ENCODE measurements around the gene SLX4. TPM values are rescaled to one million over a fixed set of nuclear protein-coding genes. Genes with fewer than 3 reads are reported as not detected.
A peak's percentile ranks its signal among the peaks of the same experiment; 100 is the strongest.

Gene SLX4
- total RNA-seq, 2 experiments from 2014 or later, result 9.8 to 10.1 TPM

DNA sequence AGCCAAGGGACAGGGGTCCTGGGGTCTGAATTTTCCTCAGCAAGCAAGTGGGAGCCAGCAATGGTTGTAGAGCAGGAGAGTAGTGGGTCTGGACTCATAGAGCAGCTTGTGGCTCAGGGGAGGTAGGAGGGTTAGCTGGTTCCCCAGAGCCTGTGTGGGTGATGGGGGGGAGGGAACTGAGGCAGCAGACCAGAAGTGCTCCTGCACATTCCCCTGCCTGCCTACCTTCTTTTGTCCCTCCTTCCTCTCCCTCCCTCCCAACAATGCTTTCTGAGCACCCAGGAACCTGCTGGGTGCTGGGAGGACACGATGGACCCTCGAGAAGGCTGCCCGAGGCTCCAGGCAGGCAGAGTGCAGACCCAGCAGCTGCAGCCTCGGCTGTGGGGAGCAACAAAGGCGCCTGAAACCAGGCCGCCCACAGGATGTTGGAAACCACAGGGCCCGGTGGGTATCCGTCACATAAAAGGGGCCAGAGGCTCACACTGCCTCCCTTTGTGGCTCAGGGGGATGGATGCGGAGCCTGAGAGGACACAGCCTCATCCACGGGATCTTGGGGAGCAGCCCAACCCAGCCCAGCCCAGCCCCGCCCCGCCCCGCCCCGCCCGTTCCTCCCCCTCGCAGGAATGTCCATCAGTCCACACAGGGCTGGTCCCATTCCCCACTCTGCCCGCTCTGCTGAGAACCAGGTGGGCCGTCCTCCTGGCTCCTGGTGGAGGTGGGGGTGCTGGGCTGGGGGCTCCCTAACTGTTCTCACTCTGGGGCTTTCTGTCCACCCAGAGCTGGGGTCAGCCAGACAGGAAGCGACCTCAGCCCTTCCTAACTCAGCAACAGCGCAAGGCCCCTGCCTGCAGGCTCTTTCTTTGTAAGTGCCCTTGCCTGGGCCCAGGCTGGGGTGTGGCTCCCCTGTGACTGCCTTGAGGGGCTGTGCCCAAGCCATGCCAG, 32.5 kb downstream of the SLX4 start:
- TF ChIP-seq, protein P1, sequence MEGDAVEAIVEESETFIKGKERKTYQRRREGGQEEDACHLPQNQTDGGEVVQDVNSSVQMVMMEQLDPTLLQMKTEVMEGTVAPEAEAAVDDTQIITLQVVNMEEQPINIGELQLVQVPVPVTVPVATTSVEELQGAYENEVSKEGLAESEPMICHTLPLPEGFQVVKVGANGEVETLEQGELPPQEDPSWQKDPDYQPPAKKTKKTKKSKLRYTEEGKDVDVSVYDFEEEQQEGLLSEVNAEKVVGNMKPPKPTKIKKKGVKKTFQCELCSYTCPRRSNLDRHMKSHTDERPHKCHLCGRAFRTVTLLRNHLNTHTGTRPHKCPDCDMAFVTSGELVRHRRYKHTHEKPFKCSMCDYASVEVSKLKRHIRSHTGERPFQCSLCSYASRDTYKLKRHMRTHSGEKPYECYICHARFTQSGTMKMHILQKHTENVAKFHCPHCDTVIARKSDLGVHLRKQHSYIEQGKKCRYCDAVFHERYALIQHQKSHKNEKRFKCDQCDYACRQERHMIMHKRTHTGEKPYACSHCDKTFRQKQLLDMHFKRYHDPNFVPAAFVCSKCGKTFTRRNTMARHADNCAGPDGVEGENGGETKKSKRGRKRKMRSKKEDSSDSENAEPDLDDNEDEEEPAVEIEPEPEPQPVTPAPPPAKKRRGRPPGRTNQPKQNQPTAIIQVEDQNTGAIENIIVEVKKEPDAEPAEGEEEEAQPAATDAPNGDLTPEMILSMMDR (IDR thresholded peaks at IDR 0.05), result no peak
- Mint-ChIP-seq H3K27me3 (no peaks in the 10 kb centered on the region), H3K4me1 (ENCODE audit: low read depth) (peaks cover 39% of the 10 kb centered on the region), H3K36me3 (ENCODE audit: low read depth) (peaks cover 10% of the 10 kb centered on the region), H3K27ac (peak overlapping the region; percentile 98), H3K4me3 (peak overlapping the region; percentile 99), H3K9me3 (no peaks in the 10 kb centered on the region)
- CTCF ChIA-PET, result no interaction called here
- POLR2A ChIA-PET, result interaction anchor here (0.6 to 1.3 kb wide), 5 partner anchors 10 to 48 kb away, joined by 3 to 4 read pairs (median 3); no protein-coding TSS in a partner anchor
- DNase-seq, result peak; percentile 93
- intact Hi-C loops (cut with micrococcal nuclease), result loop anchor here (10.0 kb wide), 1 partner anchor 74 kb away; the partner anchor contains the start of gene CLUAP1
- ATAC-seq, result peak; percentile 64

DNA sequence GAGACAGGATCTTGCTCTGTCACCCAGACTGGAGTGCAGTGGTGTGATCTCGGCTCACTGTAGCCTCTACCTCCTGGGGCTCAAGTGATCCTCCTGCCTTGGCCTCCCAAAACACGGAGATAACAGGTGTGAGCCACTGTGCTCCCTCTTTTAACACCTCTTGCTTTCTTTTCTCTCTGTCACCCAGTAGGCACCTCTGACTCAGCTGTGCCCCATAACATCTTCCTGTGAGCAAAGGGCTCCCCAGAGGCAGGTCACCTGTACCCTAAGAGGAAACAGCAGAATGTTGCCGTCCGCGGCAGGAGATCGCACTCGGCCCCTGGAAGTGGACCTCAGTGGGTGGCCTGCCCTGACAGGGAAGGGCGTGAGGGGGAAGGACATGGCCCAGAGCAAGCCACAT, 33.3 kb downstream of the SLX4 start:
- Mint-ChIP-seq H3K4me3 (peak overlapping the region; percentile 99), H3K36me3 (ENCODE audit: low read depth) (peaks cover 7% of the 10 kb centered on the region), H3K4me1 (ENCODE audit: low read depth) (peaks cover 42% of the 10 kb centered on the region), H3K27me3 (no peaks in the 10 kb centered on the region), H3K27ac (peak overlapping the region; percentile 98), H3K9me3 (no peaks in the 10 kb centered on the region)
- CTCF ChIA-PET, result no interaction called here
- DNase-seq, result peak; percentile 79
- ATAC-seq, result peak; percentile 64
- POLR2A ChIA-PET, result interaction anchor here (1.1 to 1.4 kb wide), 4 partner anchors 22 to 60 kb away, joined by 3 to 4 read pairs (median 3); partner anchors contain the start of gene SLX4
- TF ChIP-seq, protein P1 (IDR thresholded peaks at IDR 0.05), result no peak
- intact Hi-C loops (cut with micrococcal nuclease), result loop anchor here (10.0 kb wide), 1 partner anchor 73 kb away; the partner anchor contains the start of gene CLUAP1

DNA sequence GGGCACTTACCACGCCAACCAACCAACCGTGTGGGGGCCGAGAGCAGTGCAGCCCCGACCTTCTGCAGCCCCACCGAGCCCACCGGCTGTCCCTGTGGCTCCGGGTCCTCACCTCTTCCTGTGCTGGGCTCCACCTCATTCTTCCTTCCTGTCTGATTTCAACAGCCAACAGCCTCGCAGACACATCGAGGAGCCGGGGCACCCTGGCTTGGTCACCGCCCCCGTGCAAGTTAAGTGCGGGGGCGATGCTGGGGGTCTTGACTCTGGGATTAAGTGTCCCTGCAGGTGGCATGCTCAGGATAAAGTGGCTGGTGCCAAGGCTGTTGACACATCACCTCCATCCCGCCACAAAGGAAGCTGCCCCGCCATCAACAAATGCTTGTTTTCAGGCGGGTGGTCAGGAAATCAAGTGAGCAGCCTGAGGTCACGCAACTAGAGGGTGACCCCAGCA, 34.1 kb downstream of the SLX4 start, which contains the start of gene NLRC3:
Gene NLRC3, minus strand, starts transcription at position 102 of the 451 bp plus-strand sequence. CDS start 12,367 bp downstream, outside the sequence.
- ChIA-PET POLR2A (interaction anchor here (1.1 to 1.4 kb wide), 3 partner anchors 34 to 60 kb away, joined by 3 to 4 read pairs (median 3); partner anchors contain the start of gene SLX4), CTCF (no interaction called here)
- TF ChIP-seq, protein P1 (IDR thresholded peaks at IDR 0.05), result no peak
- intact Hi-C loops (cut with micrococcal nuclease), result loop anchor here (10.0 kb wide), 1 partner anchor 73 kb away; the partner anchor contains the start of gene CLUAP1
- no peaks in the 10 kb centered on the region for H3K9me3 Mint-ChIP-seq
- DNase-seq (peak; percentile 75), ATAC-seq (peak; percentile 40)
- peak within 1 kb of the TSS; percentile 99 for H3K4me3 Mint-ChIP-seq
- peak within 1 kb of the TSS; percentile 98 for H3K27ac Mint-ChIP-seq
- H3K36me3 Mint-ChIP-seq (ENCODE audit: low read depth), result peaks cover 7% of the 10 kb centered on the region
- H3K4me1 Mint-ChIP-seq (ENCODE audit: low read depth), result peaks cover 45% of the 10 kb centered on the region
- no peaks in the 10 kb centered on the region for H3K27me3 Mint-ChIP-seq

DNA sequence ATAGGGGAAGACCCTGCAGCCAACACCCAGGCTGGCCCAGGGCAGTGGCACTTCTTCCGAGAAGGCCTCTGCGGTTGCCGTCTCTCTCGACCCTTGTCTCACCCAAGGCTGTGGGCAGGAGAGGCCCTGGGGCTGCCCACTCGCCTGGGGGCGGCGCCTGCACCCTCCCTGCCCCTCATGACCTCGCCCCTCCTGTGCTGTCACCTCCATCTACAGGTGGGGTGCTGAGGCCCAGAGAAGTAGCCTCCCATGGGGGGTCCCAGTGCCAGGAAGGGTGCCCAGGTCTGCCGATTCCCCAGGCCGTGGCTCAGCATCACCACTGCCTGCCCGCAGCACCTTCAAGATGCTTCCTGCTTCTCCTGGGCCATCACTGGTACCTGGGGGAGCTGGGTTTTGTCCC, 35.2 kb downstream of the SLX4 start:
- TF ChIP-seq, protein P1 (IDR thresholded peaks at IDR 0.05), result no peak
- Mint-ChIP-seq H3K27ac (peak overlapping the region; percentile 97), H3K4me3 (peak overlapping the region; percentile 99), H3K27me3 (no peaks in the 10 kb centered on the region), H3K36me3 (ENCODE audit: low read depth) (peaks cover 14% of the 10 kb centered on the region), H3K9me3 (peaks cover 2% of the 10 kb centered on the region), H3K4me1 (ENCODE audit: low read depth) (peaks cover 49% of the 10 kb centered on the region)
- ATAC-seq (no peak), DNase-seq (peak; percentile 51)
- CTCF ChIA-PET, result interaction anchor here (0.6 kb wide), 1 partner anchor 28 kb away, joined by 3 read pairs; no protein-coding TSS in a partner anchor
- intact Hi-C loops (cut with micrococcal nuclease), result loop anchor here (10.0 kb wide), 1 partner anchor 71 kb away; the partner anchor contains the start of gene CLUAP1
- POLR2A ChIA-PET, result interaction anchor here (1.1 kb wide), 1 partner anchor 36 kb away, joined by 3 read pairs; the partner anchor contains the start of gene SLX4

Data from activated CD8-positive, alpha-beta T cell treated with anti-CD3 and anti-CD28 coated beads for 36 hours (primary cell).